TTC549 (cell line): ENCODE data around the gene GLIPR2.
"Not testable (repeated sequence)": the region's sequence is repeated elsewhere in the genome, so short reads cannot be mapped to it uniquely, and the experiment has no call there.

Experiments used
- FAIRE-seq: peaks from 2 replicates; lab custom pipeline; 2012; peaks lifted over from hg19 to GRCh38; lab: Jason Lieb, UNC

The GLIPR2 gene

GRCh38 chr9:36125062-36125855 is 11.3 kb upstream of the GLIPR2 start:
- no peak for FAIRE-seq

GRCh38 chr9:36126016-36126730 is 10.4 kb upstream of the GLIPR2 start:
- no peak for FAIRE-seq

GRCh38 chr9:36127652-36128244 is 8.8 kb upstream of the GLIPR2 start:
- no peak for FAIRE-seq

GRCh38 chr9:36128349-36128748 is 8.2 kb upstream of the GLIPR2 start:
- FAIRE-seq = no peak

- FAIRE-seq = no peak
Observed at GRCh38 chr9:36129139-36129538, 7.4 kb upstream of the GLIPR2 start.

GRCh38 chr9:36131666-36132065 is 4.9 kb upstream of the GLIPR2 start:
- FAIRE-seq = not testable (repeated sequence)

- no peak for FAIRE-seq
Observed at GRCh38 chr9:36132086-36132485, 4.4 kb upstream of the GLIPR2 start.

- FAIRE-seq = no peak
Observed at GRCh38 chr9:36134761-36135505, 1.6 kb upstream of the GLIPR2 start.

GRCh38 chr9:36135741-36136271 is 727 bp upstream of the GLIPR2 start:
- no peak for FAIRE-seq

GRCh38 chr9:36136894-36137391 is 410 bp downstream of the GLIPR2 start:
- FAIRE-seq = no peak

- no peak for FAIRE-seq
Observed at GRCh38 chr9:36137392-36138004, 965 bp downstream of the GLIPR2 start.

GRCh38 chr9:36138496-36138895 is 2.0 kb downstream of the GLIPR2 start:
- FAIRE-seq = no peak

GRCh38 chr9:36138901-36139300 is 2.4 kb downstream of the GLIPR2 start:
- no peak for FAIRE-seq

- no peak for FAIRE-seq
Observed at GRCh38 chr9:36140086-36141084, 3.9 kb downstream of the GLIPR2 start.

GRCh38 chr9:36141288-36141687 is 4.8 kb downstream of the GLIPR2 start:
- no peak for FAIRE-seq

GRCh38 chr9:36141761-36142160 is 5.2 kb downstream of the GLIPR2 start:
- no peak for FAIRE-seq

GRCh38 chr9:36142510-36143244 is 6.1 kb downstream of the GLIPR2 start:
- FAIRE-seq = no peak

- FAIRE-seq = no peak
Observed at GRCh38 chr9:36143245-36143641, 6.7 kb downstream of the GLIPR2 start.
